Measurements from ENCODE around the gene KCTD20.
"Not testable (repeated sequence)": the region's sequence is repeated elsewhere in the genome, so short reads cannot be mapped to it uniquely, and the experiment has no call there.

KCTD20 gene

DNA sequence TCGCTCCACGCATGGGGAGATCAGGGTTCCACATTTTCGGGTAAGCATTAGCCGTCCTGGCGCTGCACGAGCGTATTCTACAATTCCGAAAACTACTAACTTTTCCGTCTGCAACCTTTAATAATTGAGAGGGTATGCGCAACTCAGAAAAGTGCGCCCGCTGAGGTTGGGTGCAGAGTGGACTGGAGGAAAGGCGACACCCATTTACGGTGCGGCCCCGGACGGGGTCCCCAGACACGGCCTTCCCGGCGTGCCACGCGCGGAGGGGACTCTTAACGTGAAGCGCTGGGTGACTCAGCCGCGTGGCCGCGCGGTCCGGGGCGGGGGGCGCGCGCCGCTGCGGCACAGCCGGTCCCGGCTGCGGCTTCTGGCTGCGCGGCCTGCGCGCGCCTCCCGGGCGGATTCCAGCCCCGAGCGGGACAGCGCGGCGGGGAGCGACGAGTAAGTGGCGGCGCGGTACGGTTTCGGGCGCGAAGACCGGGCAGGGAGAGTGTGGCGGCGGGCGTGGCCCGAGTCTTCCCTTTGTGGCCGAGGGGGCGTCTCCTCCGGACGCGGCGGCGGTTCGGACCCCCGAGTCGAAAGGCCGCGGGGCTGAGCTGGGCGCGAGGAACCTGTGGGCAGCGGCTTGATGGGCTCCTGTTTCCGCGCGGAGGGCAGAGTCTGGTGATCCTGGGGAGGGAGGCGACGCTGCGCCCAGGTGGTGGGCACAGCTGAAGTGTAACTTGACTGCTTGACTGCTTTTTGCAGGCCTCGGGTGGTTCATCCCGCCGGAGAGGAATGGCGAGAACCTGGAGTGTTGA is at the start of gene KCTD20, which contains the start of gene PXT1:
KCTD20 (plus strand) TSS at position 330 of the 800 bp plus-strand sequence. CDS start 27,098 bp downstream, outside the sequence.
PXT1 (minus strand) TSS at position 184 of the 800 bp plus-strand sequence. CDS start 16,772 bp downstream, outside the sequence.
- DNase-seq = peak; percentile 94

DNA sequence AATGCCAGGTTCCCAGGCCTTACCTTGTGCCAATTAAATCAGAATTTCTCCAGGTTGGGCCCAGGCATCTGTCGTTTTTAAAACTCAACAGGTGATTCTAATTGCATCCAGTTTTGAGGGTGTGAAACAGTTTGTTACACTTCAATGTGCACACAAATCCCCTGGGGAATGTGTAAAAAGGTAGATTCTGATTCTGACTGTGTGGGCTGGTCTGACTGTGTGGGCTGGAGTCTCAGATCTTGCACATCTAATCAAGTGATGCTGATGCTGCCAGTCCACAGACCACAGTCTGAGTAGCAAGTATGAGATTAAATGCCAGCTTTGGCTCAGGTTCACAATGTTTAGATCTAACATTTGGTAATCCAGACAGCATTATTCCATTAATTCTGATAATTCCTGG is 42.8 kb upstream of the KCTD20 start:
- DNase-seq = no peak

DNA sequence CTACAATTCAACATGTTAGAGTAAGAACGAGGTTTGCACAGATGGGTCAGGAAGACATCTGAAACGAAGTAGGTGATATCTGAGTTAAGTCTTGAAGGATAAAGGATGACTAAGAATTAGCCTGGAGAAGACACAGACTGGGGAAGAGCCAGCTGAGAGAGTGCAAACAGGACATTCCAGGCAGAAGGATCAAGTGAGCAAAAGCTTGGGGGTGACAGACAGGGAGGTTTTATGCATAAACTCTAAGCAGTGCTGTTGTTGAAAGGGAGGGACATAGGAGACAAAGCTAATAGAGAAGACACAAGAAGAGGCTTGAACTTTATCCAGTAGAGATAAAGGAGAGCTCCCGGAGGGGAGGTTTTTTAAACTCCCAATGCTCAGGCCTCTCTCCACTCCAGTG is 40.3 kb upstream of the KCTD20 start:
- DNase-seq = no peak

DNA sequence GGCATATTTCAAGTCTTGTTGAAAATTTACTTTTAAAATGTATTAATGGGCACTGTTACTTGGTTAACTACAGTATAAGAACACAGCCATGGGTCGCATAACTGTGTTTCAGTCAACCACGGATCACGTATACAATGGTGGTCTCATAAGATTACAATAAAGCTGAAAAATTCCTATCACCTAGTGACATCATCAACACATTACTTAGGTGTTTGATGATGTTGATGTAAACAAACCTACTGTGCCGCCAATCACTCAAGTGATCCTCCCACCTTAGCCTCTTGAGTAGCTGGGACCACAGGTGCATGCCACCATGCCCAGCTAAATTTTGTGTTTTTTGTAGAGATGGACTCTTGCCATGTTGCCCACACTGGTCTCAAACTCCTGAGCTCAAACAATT is 38.6 kb upstream of the KCTD20 start:
- DNase-seq = no peak

DNA sequence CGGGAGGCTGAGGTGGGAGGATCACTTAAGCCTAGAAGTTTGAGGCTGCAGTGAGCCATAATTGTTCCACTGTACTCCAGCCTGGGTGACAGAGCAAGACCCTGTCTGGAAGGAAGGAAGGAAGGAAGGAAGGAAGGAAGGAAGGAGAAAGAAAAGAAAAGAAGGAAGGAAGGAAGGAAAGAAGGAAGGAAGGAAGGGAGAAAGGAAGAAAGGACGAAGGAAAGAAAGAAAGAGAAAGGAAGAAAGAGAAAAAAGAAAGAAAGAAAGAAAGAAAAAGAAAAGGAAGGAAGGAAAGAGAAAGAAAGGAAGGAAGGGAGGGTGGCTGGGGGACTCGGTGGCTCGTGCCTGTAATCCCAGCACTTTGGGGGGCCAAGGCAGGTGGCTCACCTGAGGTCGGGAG is 33.1 kb upstream of the KCTD20 start:
- not testable (repeated sequence) for DNase-seq

DNA sequence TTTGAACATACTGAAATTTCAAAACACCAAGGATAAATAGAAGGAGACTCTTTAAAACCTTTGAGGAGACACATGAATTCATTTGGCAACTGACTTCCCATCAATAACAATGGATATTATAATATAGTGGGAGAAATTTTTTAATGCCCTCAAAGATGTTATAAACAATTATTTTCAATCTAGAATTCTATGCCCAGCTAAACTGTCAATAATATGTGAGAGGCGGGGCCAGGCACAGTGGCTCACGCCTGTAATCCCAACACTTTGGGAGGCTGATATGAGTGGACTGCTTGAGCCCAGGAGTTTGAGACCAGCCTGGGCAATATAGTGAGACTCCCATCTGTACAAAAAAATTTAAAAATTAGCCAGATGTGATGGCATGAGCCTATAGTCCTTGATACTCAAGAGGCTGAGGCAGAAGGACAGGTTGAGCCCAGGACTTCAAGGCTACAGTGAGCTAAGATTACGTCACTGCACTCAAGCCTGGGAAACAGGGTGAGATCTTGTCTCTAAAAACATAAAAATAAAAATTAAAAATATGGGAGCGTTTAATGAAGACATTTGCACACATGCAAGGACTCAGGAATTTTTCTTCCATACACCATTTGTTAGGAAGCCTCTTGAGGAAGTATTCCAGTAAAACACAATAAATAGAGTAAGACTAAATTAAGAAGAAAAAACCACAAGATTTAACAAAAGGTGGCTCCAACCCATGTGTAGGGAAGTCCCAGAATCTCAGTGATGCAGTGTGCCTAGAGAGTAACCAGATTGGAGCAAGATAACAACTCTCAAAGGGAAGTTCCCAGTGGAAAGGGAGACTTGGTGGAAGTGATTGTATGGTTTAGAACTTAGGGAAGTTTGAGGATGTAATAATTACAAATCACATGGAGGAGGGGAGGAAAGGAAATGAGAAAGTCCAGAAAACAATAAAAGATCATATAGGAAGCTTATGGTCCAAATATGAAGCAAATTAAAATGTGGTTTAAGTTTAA is 29.0 kb upstream of the KCTD20 start:
- DNase-seq = no peak

DNA sequence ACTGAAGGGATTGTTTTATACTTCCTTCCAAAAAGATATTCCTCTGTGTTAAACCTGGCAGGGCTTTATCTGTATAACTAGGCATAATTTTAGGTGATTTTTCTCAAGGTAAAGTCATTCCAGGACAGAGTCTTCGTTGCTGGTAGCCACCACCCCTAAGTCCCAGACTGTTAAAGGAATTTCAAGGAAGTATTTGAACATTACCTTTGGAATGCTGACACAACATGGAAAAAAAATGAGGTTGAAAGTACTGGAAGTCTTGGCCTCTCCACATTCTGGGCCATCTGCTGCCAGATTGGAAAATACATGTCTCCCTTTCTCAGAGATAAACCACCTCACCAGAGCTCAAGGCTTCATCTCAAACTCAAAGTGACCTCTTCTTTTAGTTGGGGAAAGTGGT is 28.3 kb upstream of the KCTD20 start:
- DNase-seq = no peak

DNA sequence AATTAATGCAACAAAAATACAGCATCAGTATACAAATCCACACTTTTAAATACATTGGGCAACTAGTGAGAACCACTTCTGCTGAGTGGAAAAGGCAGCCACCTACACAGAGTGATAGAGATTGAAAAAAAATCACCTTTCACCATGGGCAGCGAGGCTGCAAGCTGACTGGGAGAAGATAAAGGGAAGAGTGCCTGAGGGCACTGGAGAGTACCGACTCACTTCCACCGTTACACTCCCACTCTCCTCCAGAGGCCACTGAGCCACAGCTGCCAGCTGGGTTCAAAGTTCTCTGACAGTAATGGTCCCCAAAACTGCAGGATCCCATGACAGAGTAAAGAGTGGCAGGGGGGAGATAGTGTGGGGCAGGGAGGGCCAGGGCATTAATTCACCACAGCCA is 24.2 kb upstream of the KCTD20 start:
- no peak for DNase-seq

DNA sequence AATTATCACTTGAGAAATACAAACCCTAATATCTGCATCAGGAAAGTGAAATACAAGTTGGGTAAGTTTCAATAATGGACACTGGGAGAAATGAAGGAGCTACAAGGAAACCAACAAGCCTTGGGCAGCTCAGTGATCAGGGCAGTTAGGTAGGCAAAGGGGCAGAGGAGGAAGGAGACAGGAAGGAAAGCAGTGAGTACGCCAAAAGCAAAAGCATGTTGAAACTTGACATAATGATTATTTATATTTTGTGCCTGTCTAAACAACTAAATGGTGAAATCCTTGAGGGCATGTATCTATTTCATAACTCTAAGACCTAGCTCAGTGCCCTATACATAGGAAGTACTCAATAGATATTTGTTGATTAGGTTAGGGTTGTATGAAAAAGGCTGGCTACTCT is 23.5 kb upstream of the KCTD20 start:
- no peak for DNase-seq

DNA sequence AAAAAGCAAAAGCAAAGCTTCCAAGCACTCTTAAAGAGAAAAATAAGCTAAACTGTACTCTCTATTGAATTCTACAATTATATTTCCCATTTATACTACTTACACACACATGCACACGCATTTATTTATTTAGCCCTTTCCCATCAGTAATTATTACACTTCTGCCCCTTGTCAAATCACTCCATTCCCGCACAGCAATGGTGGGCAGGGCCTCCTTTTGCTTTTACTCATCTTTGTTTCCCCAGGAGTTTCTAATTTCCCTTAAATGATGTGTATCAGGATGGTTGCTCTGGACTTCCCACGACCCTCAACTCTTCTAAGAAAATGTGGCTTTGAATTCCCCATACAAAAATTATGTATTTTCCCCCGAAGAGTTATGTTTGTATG is 20.1 kb upstream of the KCTD20 start:
- DNase-seq = no peak

DNA sequence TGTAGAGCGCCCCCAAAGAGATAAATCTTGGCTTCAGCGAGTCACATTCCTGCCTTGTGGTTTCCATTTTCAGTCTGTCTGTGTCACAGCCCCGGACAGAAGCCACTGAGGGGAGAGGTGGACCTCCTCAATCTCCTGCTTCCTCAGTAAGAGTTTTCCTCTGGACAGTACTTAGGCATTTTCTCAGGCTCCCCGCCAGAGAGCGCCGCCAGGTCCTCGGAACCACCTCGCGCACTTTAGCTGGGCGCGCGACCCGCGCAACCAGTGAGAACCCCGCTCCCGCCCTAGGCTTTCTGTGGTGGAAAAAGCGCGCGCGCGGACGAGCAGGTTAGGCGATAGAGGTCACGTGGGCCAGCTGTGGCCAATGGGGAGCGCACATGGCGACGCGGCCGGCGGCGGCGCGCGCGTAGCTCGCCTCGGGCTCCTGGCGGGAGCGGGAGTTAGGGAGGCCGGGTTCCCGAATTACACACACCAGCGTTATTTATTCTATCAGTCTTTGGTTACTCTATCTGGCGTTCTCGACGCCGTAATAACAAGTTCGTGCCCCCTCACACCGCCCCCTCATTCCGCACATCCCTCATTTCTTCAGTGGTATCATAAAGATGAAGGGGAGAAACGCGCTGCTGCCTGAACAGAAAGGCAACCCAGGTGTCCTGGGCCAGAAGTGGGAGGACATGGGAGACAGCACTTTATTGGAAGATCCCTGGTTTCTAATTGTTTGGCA is 19.5 kb upstream of the KCTD20 start:
- peak; percentile 98 for DNase-seq

DNA sequence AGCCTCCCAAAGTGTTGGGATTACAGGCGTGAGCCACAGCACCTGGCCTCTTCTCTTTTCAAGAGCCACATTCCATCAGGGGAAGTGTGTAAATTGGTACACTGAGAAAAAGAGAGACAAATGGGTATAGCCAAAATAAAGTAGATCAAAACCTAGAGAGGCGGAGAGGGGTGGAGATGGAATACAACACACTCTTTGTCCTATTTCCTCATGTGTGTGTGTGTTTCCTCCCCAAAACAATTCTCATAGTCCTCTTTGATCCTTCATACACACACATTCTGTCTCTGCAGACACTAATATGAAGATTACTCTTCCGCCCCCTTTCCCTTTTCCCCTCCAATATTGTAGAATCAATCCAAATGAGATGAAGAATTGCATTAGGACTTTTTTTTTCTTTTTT is 16.2 kb upstream of the KCTD20 start:
- DNase-seq = no peak

DNA sequence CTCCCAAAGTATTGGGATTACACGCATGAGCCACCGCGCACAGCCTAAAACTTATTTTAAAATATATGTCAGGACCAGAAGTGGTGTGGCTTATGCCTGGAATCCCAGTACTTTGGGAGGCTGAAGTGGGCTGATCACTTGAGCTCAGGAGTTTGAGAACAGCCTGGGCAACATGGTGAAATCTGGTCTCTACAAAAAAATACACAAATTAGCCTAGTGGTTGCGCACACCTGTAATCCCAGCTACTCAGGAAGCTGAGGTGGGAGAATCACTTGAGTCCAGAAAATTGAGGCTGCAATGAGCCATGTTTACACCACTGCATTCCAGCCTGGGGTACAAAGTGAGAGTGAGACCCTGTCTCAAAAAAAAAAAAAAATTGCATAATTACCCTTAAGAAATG is 13.9 kb upstream of the KCTD20 start:
- no peak for DNase-seq

DNA sequence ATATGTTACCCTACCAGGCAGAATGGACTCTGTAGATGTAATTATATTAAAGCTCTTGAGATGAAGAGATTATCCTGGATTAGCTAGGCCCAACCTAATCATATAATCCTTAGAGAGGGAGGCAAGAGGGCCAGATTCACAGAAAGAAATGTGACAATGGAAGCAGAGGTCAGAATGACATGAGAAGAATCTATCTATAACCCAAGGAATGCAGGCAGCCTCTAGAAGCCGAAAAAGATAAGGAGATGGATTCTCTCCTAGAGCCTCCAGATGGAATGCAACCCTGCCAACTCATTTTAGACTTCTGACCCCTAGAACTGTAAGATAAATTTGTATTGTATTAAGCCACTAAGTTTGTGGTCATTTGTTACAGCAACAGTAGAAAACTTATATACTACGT is 12.4 kb upstream of the KCTD20 start:
- no peak for DNase-seq

DNA sequence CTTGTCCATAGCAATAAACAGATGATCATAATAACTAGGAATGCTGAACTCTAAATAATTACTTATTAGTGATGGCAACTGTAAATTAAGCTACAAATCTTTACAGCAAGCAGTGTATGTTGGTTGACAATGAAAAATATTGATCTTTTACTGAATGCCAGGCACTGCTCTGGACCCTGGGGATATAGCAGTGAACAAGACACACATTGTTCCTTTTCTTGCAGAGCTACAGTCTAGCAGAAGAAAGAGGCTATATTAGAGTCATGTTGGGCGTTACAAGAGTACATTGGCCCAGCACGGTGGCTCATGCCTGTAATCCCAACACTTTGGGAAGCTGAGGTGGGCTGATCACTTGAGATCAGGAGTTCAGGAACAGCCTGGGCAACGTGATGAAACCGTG is 11.6 kb upstream of the KCTD20 start:
- DNase-seq = no peak

DNA sequence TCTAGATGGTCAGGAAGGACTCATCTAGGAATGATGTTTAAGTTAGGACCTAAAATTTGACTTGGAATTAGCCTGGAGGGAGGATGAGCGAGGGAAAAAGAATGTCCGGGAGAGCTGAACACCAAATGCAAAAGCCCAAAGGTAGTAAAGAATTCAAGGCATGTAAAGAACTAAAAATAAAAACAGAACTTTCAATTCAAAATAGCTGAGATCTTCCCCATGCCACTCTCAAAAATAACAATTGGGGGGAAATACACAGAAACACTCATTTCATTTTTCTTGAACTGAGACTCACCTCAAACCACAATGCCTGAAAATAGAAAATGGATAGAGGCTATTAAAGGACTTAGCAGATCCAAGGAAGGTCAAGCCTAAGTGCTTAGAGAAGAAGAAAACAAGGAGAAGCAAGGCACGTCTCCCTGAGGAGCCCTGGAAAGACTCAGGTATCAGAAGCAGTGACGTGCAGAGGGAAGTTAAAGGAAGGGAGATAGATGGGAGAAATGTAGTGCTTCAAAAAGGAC is 10.6 kb upstream of the KCTD20 start:
- DNase-seq = no peak

DNA sequence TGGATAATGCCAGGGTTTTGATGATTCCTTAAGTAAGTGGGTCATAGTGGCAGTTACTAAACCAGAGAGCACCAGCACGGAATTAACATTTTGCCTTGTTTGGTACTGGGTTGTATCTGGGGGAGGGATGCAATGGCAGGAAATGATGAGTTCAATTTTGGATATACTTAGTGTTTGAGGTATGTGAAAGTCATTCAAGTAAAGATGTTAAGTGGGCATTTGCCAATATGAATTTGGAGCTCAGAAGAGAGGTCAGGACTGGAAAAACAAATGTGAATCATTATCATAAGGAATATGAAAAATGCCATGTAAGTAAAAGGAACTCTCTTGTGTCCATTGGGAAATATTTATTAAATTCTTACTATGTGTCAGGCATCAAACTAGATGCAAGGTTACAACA is 6.3 kb upstream of the KCTD20 start:
- no peak for DNase-seq

DNA sequence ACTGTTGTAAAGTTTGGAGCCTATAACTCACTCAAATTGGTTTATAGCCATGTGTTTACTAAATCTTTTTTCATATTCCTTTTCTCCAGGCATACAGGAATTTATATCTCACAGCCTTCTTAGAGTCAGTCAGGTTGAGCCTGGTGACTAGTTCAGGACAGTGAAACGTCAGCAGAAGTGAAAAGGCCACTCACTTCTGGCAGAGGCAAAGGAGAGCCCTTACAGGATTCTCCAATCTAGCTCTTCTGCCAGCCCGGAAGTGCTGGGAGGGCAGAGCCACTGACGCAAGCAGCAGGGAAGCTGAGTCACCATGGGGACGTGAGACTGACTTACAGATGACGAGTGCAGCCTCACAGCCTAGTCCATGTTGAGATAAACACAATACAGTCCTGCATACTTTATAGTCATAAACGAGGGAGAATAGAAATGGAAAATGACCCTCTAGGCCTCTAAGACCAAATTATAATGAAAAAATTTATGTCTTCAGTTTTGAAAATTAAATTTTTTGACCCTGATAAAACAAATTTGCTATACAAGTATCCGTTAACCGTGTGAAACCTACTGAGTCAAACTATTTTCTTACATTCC is 1.4 kb upstream of the KCTD20 start:
- peak; percentile 96 for DNase-seq

DNA sequence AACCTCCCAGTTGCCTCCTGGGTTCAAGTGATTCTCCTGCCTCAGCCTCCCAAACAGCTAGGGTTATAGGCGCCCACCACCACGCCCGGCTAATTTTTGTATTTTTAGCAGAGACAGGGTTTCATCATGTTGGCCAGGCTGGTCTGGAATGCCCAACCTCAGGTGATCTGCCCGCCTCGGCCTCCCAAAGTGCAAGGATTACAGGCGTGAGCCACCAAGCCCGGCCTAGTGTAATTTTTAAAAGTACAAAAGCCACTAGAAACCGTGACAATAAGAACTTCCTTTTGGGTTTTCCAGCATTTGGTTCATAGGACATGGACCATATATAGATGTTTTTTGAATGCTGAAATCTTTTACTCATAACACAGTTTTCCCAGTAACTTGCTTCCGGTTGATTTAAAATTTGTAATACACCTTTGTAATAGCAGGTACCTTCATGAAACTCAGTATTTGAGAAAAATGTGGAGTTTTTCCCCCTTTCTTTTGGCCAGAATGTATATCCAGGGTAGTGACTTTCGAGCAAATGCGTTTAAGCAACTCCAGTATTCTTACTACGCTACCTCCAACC is 613 bp upstream of the KCTD20 start:
- no peak for DNase-seq

DNA sequence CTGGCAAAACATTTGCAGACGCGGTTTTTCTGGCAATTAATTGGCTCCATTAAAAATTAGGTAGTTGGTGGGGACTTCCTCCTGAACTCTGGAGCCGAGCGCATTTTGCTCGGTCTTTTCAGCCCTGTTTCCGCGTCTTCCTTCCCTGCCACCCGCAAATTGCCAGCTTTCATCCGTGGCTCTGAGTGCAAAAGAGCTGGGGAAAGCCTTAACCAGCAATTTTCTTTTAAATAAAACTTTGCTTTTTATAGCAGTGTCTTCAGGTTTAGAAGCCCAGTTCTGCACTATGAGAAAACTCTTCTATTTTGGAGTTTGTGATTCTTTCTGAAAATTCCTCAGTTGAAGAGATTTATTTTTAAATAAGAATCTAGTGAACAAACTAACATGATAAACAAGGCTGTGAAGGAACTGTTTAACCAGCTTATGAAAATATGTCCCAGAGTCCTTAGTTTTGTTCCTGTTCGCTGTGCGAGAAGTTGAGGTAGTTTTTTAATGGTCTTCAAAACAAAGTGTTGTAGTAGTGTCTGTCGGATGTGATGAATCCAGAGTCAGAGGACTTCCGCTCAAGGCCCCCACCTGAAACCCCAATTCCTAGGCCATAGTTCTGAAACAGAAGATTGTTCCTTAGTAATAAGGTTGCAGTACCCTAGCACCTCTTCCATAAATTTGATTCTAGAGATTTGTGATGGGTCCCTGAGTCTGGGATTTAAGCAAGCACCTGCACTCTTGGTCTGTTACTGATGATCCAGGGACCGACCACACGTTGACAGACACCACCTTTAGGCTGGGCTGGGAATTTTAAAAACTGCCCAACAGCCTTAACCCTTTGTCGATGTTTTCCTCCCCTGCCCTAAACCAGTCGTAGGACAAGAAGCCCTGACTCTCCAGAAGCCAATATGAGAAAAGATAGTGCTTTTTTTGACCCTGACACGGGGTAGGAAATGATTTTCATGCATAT is 950 bp downstream of the KCTD20 start:
- peak; percentile 35 for DNase-seq

DNA sequence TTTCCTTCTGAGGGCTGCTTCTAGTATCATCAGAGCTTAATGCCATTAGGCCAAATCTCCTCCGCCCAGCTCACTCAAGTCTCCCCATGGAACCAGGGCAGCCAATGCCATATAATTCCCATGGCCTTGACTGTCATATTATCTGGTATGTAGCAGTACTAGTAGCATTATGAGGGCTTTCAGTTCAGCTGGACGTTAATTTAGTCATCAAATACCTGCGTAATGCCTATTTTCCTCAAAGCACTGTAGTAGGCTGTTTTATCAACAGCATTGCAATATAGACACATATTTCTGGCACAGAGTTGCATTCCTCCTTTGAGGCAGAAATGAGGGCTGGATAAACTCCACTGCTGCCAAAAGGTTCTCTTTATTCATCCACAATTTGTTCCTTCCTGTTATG is 1.7 kb downstream of the KCTD20 start:
- DNase-seq = no peak
